Transverse colon (tissue), 4 donors: Measurements from ENCODE around the gene ZYX. TPM values are rescaled to one million over a fixed set of nuclear protein-coding genes. Genes with fewer than 3 reads are reported as not detected.

Experiments
- DNase-seq: peaks from one replicate; pipeline ENCODE4 v3.0.0-alpha.2; 2019
- H3K27ac ChIP-seq, 4 donors: fragments of 200-600 bp; sonication (generic); 2 replicates each; pipeline ENCODE4 v1.5.1; 2016 to 2018; ENCODE audit warnings: inconsistent platforms in 4 of 4
- H3K27me3 ChIP-seq: fragments of 200-600 bp; sonication (generic); 2 replicates; pipeline ENCODE4 v1.5.1; 2017; ENCODE audit warnings: inconsistent platforms
- H3K36me3 ChIP-seq, 4 donors: fragments of 200-600 bp; sonication (generic); 2 replicates each; pipeline ENCODE4 v1.5.1; 2017 to 2019; ENCODE audit warnings: inconsistent platforms in 4 of 4
- H3K4me1 ChIP-seq, 4 donors: fragments of 200-600 bp; sonication (generic); 2 replicates each; pipeline ENCODE4 v1.5.1; 2017 to 2020; ENCODE audit warnings: inconsistent platforms in 4 of 4
- H3K4me3 ChIP-seq, 4 donors: fragments of 200-600 bp; sonication (generic); 1 replicate in 1 of 4; 2 replicates in 3 of 4; pipeline versions ENCODE4 v1.5.1 to v1.6.1; 2017 to 2019; ENCODE audit warnings: inconsistent platforms in 4 of 4
- H3K9me3 ChIP-seq, 2 donors: fragments of 200-600 bp; sonication (generic); 2 replicates each; pipeline ENCODE4 v1.5.1; 2017 to 2019; ENCODE audit warnings: inconsistent platforms in 2 of 2
- CTCF ChIP-seq, 5 experiments: fragments of 200-600 bp in 3 of 5; fragments of 450-650 bp in 2 of 5; sonication (generic) in 3 of 5; IDR thresholded peaks; 1 replicate in 2 of 5; 2 replicates in 3 of 5; pipeline ENCODE4 v1.5.1; 2016 to 2017; ENCODE audit warnings: antibody characterized with exemption in 5 of 5, inconsistent platforms in 3 of 5, mild to moderate bottlenecking in 2 of 5, moderate library complexity in 1 of 5
- EP300 ChIP-seq: sonication (generic); formaldehyde crosslinking; IDR thresholded peaks from one replicate; pipeline ENCODE4 v1.6.1; 2017; ENCODE audit warnings: antibody characterized with exemption, low read depth
- POLR2A ChIP-seq: fragments of 450-650 bp; IDR thresholded peaks from one replicate; pipeline ENCODE4 v1.6.1; 2016; ENCODE audit warnings: antibody characterized with exemption, mild to moderate bottlenecking, moderate library complexity
- POLR2AphosphoS5 ChIP-seq, 3 donors: sonication (generic); formaldehyde crosslinking; IDR thresholded peaks; one replicate each; pipeline ENCODE4 v1.6.1; 2016; ENCODE audit warnings: antibody characterized with exemption in 3 of 3
- WGBS, 2 donors: methylation state at CpG; one replicate each; pipeline ENCODE4 v1.1.5; 2018; ENCODE audit warnings: low coverage in 1 of 2; 5-methylcytosine and 5-hydroxymethylcytosine counted together
- in situ Hi-C, 4 donors: fragments of 200-750 bp; cut with MboI; loops; one replicate each; pipeline versions ENCODE4 v1.15.0 to v1.15.1; 2017; ENCODE audit warnings: low sequenced_read_pairs in 3 of 4, low pct_ligation_motif_present in 1 of 4, low pct_unique_long_range_greater_than_20kb in 1 of 4
- intact Hi-C: fragments of 100-400 bp; cut with DNase I; formaldehyde crosslinking; loops from one replicate; pipeline ENCODE4 v1.15.1; 2023; ENCODE audit warnings: low total_unique reads
- total RNA-seq, 4 donors: library from RNA; depleted of rRNA; stranded (reverse); fragments of >200 nt; gene quantifications; one replicate each; pipeline ENCODE4 v1.1.0, GENCODE V29; 2016

ZYX gene
- total RNA-seq, 4 donors from 2014 or later = 45.2 to 217 (median 110) TPM

- no peak overlapping the region for H3K4me3 ChIP-seq
- no peaks in the 10 kb centered on the region for H3K9me3 ChIP-seq
- in situ Hi-C loops (no loop called here), intact Hi-C loops (no loop called here)
- H3K27ac ChIP-seq = no peak overlapping the region
- 87 to 100% methylated on average over 1 to 9 of the region's 9 CpGs for WGBS, 2 donors
- TF ChIP-seq POLR2A (no peak), CTCF (IDR thresholded peaks at IDR 0.05) (no peak), EP300 (no peak)
- H3K4me1 ChIP-seq = no peaks in the 10 kb centered on the region
- no peaks in the 10 kb centered on the region for H3K27me3 ChIP-seq
- H3K36me3 ChIP-seq = no peaks in the 10 kb centered on the region
- no peak for DNase-seq
Measured at GRCh38 chr7:143351574-143351973, 29.6 kb upstream of the ZYX start.

- in situ Hi-C loops = no loop called here
- DNase-seq = no peak
- intact Hi-C loops = no loop called here
- TF ChIP-seq POLR2A = no peak
- no peak for TF ChIP-seq CTCF (IDR thresholded peaks at IDR 0.05)
- Histone ChIP-seq H3K27ac (no peak overlapping the region), H3K4me3 (no peak overlapping the region), H3K9me3 (no peaks in the 10 kb centered on the region), H3K27me3 (no peaks in the 10 kb centered on the region), H3K36me3 (no peaks in the 10 kb centered on the region), H3K4me1 (no peaks in the 10 kb centered on the region)
- 93% methylated on average over 11 of the region's 11 CpGs; no CpG with 5 or more reads in 1 of the 2 donors for WGBS, 2 donors
Measured at GRCh38 chr7:143352531-143353002, 28.6 kb upstream of the ZYX start.

DNA sequence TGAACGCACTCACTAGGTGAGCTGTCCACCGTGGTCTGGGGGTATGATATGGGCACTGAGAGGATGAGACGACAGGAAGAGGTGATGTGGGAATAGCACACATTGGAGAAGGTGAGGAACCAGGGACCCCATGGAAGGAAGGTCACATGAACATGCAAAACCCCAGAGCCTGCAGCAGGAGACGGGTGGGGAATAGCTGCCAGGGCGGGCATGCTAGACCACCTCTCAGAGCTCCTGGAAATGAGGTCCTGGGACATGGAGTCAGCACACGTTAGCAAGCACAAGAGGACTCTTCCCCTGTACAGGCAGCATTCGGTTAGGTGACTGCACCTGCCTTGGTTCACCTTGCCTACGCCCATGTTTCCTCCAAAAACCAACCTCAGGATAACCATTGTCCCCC lies 26.8 kb upstream of the ZYX start:
- in situ Hi-C loops = no loop called here
- no peaks in the 10 kb centered on the region for H3K27me3 ChIP-seq
- 81 to 88% methylated on average over 5 to 8 of the region's 8 CpGs for WGBS, 2 donors

GRCh38 chr7:143354965-143355364 lies 26.2 kb upstream of the ZYX start:
- Histone ChIP-seq H3K9me3 (no peaks in the 10 kb centered on the region), H3K27me3 (no peaks in the 10 kb centered on the region), H3K4me3 (no peak overlapping the region), H3K4me1 (no peaks in the 10 kb centered on the region), H3K27ac (no peak overlapping the region), H3K36me3 (no peaks in the 10 kb centered on the region)
- intact Hi-C loops = no loop called here
- in situ Hi-C loops = no loop called here
- TF ChIP-seq CTCF (IDR thresholded peaks at IDR 0.05) (no peak), POLR2A (no peak), POLR2AphosphoS5 (IDR thresholded peaks at IDR 0.05) (no peak), EP300 (no peak)
- no peak for DNase-seq
- WGBS, 2 donors = 78% methylated on average over 8 of the region's 8 CpGs; no CpG with 5 or more reads in 1 of the 2 donors

More for the DNA sequence above, 26.8 kb upstream of the ZYX start:
- Histone ChIP-seq H3K4me1 (no peaks in the 10 kb centered on the region), H3K4me3 (no peak overlapping the region), H3K36me3 (no peaks in the 10 kb centered on the region), H3K27ac (no peak overlapping the region), H3K9me3 (no peaks in the 10 kb centered on the region)
- DNase-seq = no peak
- intact Hi-C loops = no loop called here
- no peak for TF ChIP-seq CTCF (IDR thresholded peaks at IDR 0.05)
- TF ChIP-seq POLR2AphosphoS5 (IDR thresholded peaks at IDR 0.05) = no peak
- TF ChIP-seq POLR2A = no peak
- no peak for TF ChIP-seq EP300
